ENCODE results near the gene UNC13D. TPM values are rescaled to one million over a fixed set of nuclear protein-coding genes. Genes with fewer than 3 reads are reported as not detected.

Gene UNC13D
- polyA plus RNA-seq, 3 donors = 28.4 to 111 (median 53.3) TPM

DNA sequence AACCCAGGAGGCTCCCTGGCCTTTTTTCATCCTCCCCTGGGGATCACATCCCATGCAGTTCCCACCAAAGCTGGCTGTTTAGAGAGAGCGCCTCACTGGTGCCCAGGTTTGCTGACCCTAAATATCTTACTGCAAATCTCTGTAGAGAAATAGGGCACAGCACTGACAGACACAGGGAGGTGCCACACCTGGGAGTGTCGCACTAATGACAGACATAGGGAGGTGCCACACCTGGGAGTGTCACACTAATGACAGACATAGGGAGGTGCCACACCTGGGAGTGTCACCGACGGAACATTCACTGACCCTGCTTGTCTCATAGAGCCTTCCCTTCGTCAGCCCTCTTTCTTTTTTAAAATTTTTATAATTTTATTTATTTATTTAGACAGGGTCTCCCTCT lies 34.0 kb downstream of the UNC13D start:
- Histone ChIP-seq H3K9me3 (replicated peaks in 1 of 2; ENCODE audit: control insufficient read depth in 1 of 2, insufficient read depth in 1 of 2, low read length in 2 of 2) (no peaks in the 10 kb centered on the region), H3K4me2 (replicated peaks; ENCODE audit: extremely low read depth, low read length, poor library complexity, severe bottlenecking) (no peak overlapping the region), H2AFZ (ENCODE audit: insufficient read depth, low read depth, low read length, poor library complexity, severe bottlenecking) (no peak overlapping the region), H3K9ac (ENCODE audit: insufficient read depth, low read length, poor library complexity, severe bottlenecking) (no peak overlapping the region), H3K4me3 (replicated peaks in 1 of 3; ENCODE audit: low read depth in 2 of 3, low read length in 3 of 3) (no peak overlapping the region), H3K36me3 (replicated peaks in 1 of 2; ENCODE audit: control insufficient read depth in 1 of 2, insufficient read depth in 2 of 2, low read length in 2 of 2) (peaks cover 42 to 62% of the 10 kb centered on the region in 2 donors), H3K27ac (ENCODE audit: low read depth in 1 of 2, low read length in 2 of 2) (no peak overlapping the region), H3K27me3 (ENCODE audit: control insufficient read depth in 2 of 2, insufficient read depth in 2 of 2, low read length in 2 of 2) (no peaks in the 10 kb centered on the region), H3K79me2 (ENCODE audit: insufficient read depth, low read length) (peaks cover 8% of the 10 kb centered on the region), H3K4me1 (ENCODE audit: control insufficient read depth in 1 of 2, insufficient read depth in 2 of 2, low read length in 2 of 2) (no peaks in the 10 kb centered on the region), H4K20me1 (ENCODE audit: insufficient read depth, low read length) (no peaks in the 10 kb centered on the region)
- Mint-ChIP-seq H3K27ac (no peak overlapping the region), H3K36me3 (peaks cover 33 to 53% of the 10 kb centered on the region in 2 donors), H3K4me3 (no peak overlapping the region), H3K9me3 (peaks cover 0 to 2% (median 0%) of the 10 kb centered on the region in 7 donors), H3K4me1 (no peaks in the 10 kb centered on the region), H3K27me3 (ENCODE audit: low read depth in 3 of 3) (peaks cover 0 to 3% (median 0%) of the 10 kb centered on the region in 3 donors)
- 100% methylated on average over 2 of the region's 5 CpGs for WGBS (ENCODE audit: insufficient coverage)
- DNase-seq = no peak
- intact Hi-C loops (cut with micrococcal nuclease) = no loop called here
- no peak for TF ChIP-seq CTCF (IDR thresholded peaks at IDR 0.05)

- no peak overlapping the region for H2AFZ ChIP-seq (ENCODE audit: insufficient read depth, low read depth, low read length, poor library complexity, severe bottlenecking)
- 98% methylated on average over 23 of the region's 24 CpGs for WGBS (ENCODE audit: insufficient coverage)
- no peak overlapping the region for H3K4me3 ChIP-seq (replicated peaks in 1 of 3; ENCODE audit: low read depth in 2 of 3, low read length in 3 of 3)
- Mint-ChIP-seq H3K4me1 (no peaks in the 10 kb centered on the region), H3K4me3 (no peak overlapping the region), H3K27me3 (ENCODE audit: low read depth in 3 of 3) (peaks cover 0 to 3% (median 0%) of the 10 kb centered on the region in 3 donors), H3K36me3 (peaks cover 32 to 49% of the 10 kb centered on the region in 2 donors), H3K27ac (no peak overlapping the region), H3K9me3 (peaks cover 0 to 2% (median 0%) of the 10 kb centered on the region in 7 donors)
- H3K9ac ChIP-seq (ENCODE audit: insufficient read depth, low read length, poor library complexity, severe bottlenecking) = no peak overlapping the region
- H3K27ac ChIP-seq (ENCODE audit: low read depth in 1 of 2, low read length in 2 of 2) = no peak overlapping the region
- intact Hi-C loops (cut with micrococcal nuclease) = no loop called here
- no peaks in the 10 kb centered on the region for H4K20me1 ChIP-seq (ENCODE audit: insufficient read depth, low read length)
- no peaks in the 10 kb centered on the region for H3K9me3 ChIP-seq (replicated peaks in 1 of 2; ENCODE audit: control insufficient read depth in 1 of 2, insufficient read depth in 1 of 2, low read length in 2 of 2)
- DNase-seq = no peak
- H3K4me2 ChIP-seq (replicated peaks; ENCODE audit: extremely low read depth, low read length, poor library complexity, severe bottlenecking) = no peak overlapping the region
- no peaks in the 10 kb centered on the region for H3K4me1 ChIP-seq (ENCODE audit: control insufficient read depth in 1 of 2, insufficient read depth in 2 of 2, low read length in 2 of 2)
- peaks cover 9% of the 10 kb centered on the region for H3K79me2 ChIP-seq (ENCODE audit: insufficient read depth, low read length)
- no peak for TF ChIP-seq CTCF (IDR thresholded peaks at IDR 0.05)
- H3K27me3 ChIP-seq (ENCODE audit: control insufficient read depth in 2 of 2, insufficient read depth in 2 of 2, low read length in 2 of 2) = no peaks in the 10 kb centered on the region
- peaks cover 37 to 56% of the 10 kb centered on the region in 2 donors for H3K36me3 ChIP-seq (replicated peaks in 1 of 2; ENCODE audit: control insufficient read depth in 1 of 2, insufficient read depth in 2 of 2, low read length in 2 of 2)
Measured at GRCh38 chr17:75809631-75810111, 34.5 kb downstream of the UNC13D start.
